Measurements from ENCODE around the gene SLC16A12. TPM values are rescaled to one million over a fixed set of nuclear protein-coding genes. Genes with fewer than 3 reads are reported as not detected.

SLC16A12 gene
- total and polyA plus RNA-seq, 4 donors: 0.03 to 10.7 (median 0.94) TPM

DNA sequence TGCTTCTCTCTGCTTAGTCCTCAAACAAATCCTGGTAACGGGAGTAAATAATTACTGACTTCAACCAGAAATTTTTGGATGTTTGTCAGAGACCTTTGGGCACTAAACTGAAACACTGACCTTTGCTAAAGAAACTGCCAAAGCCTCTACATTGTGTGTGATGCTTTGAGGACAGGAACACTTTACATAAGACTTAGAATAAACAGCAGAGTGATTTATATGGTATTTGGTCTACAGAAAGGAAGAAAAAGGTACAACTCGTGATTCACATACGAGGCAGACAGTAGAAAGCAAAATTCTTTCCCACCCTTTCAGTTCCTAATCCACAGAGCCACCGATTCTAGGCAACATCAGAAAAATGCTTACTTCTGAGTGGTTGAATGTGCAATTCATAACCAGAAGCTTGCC, 59.8 kb downstream of the SLC16A12 start:
- 21% methylated on average over 4 of the region's 4 CpGs for WGBS
- peak; percentile 36 to 42 for TF ChIP-seq RAD21 (IDR thresholded peaks at IDR 0.05)
- TF ChIP-seq, protein P1, sequence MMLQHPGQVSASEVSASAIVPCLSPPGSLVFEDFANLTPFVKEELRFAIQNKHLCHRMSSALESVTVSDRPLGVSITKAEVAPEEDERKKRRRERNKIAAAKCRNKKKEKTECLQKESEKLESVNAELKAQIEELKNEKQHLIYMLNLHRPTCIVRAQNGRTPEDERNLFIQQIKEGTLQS (IDR thresholded peaks at IDR 0.05): peak; percentile 27
- no peak for TF ChIP-seq TAF1 (conservative IDR thresholded peaks at IDR 0.05)
- peak; percentile 45 for TF ChIP-seq HNF4G (IDR thresholded peaks at IDR 0.05)
- TF ChIP-seq JUND (IDR thresholded peaks at IDR 0.05): peak; percentile 65 to 92
- peak; percentile 69 for TF ChIP-seq NR2F2 (IDR thresholded peaks at IDR 0.05)
- peak; percentile 83 to 94 for TF ChIP-seq RXRA (IDR thresholded peaks at IDR 0.05)
- TF ChIP-seq FOXA1 (IDR thresholded peaks at IDR 0.05): peak; percentile 90
- peak in 1 of 2 donors; percentile 34 for TF ChIP-seq EGR1 (IDR thresholded peaks at IDR 0.05; ENCODE audit: low read depth in 2 of 2)
- TF ChIP-seq FOXA2 (IDR thresholded peaks at IDR 0.05): peak; percentile 86
- TF ChIP-seq CTCF (IDR thresholded peaks at IDR 0.05; ENCODE audit: low read depth, low read length, missing input control): no peak
- no peak for TF ChIP-seq GABPA (IDR thresholded peaks at IDR 0.05 in 1 of 2, conservative IDR thresholded peaks at IDR 0.05 in 1 of 2)
- TF ChIP-seq SP1 (IDR thresholded peaks at IDR 0.05): peak; percentile 91
- peak; percentile 88 to 94 for TF ChIP-seq HNF4A (conservative IDR thresholded peaks at IDR 0.05)
- peak; percentile 69 for TF ChIP-seq YY1 (IDR thresholded peaks at IDR 0.05)
- peak; percentile 80 for TF ChIP-seq ZBTB33 (IDR thresholded peaks at IDR 0.05)
- TF ChIP-seq MAX (IDR thresholded peaks at IDR 0.05): peak; percentile 56
- TF ChIP-seq REST (IDR thresholded peaks at IDR 0.05): peak; percentile 78
- H3K27me3 ChIP-seq (ENCODE audit: control insufficient read depth in 4 of 4, insufficient read depth in 4 of 4, low read length in 3 of 4): no peaks in the 10 kb centered on the region
- peak overlapping the region in 1 of 2 donors; percentile 87 for H3K9ac ChIP-seq (ENCODE audit: low read depth in 1 of 2, low read length in 2 of 2)
- no peak for DNase-seq (ENCODE audit: low spot score)
- H3K4me3 ChIP-seq (ENCODE audit: low read depth in 1 of 3, low read length in 3 of 3): no peak overlapping the region
- peak overlapping the region; percentile 72 to 84 for H3K27ac ChIP-seq (ENCODE audit: low read depth in 1 of 2, low read length in 2 of 2)
- no peaks in the 10 kb centered on the region for H3K36me3 ChIP-seq (ENCODE audit: control insufficient read depth in 4 of 4, insufficient read depth in 3 of 4, low read depth in 1 of 4, low read length in 3 of 4)
- H3K9me3 ChIP-seq (ENCODE audit: control insufficient read depth in 4 of 4, low read length in 3 of 4): no peaks in the 10 kb centered on the region
- H3K4me1 ChIP-seq (ENCODE audit: control insufficient read depth in 4 of 4, insufficient read depth in 4 of 4, low read length in 3 of 4): peaks cover 13 to 55% (median 50%) of the 10 kb centered on the region in 4 donors

All from liver (tissue), 9 donors.